Measurements from ENCODE around the gene GLOD4.
"Not testable (repeated sequence)": the region's sequence is repeated elsewhere in the genome, so short reads cannot be mapped to it uniquely, and the experiment has no call there.

GLOD4 gene

GRCh38 chr17:789160-789840 lies 7.2 kb upstream of the GLOD4 start:
- no peak overlapping the region for H3K4me3 ChIP-seq (ENCODE audit: control insufficient read depth, low read depth, low read length)
- no peak for DNase-seq (ENCODE audit: low read depth)
- TF ChIP-seq CTCF (conservative IDR thresholded peaks at IDR 0.05; ENCODE audit: control insufficient read depth, insufficient read depth, low read depth, low read length), result no peak

GRCh38 chr17:788551-788950 lies 6.5 kb upstream of the GLOD4 start:
- no peak for DNase-seq (ENCODE audit: low read depth)

DNA sequence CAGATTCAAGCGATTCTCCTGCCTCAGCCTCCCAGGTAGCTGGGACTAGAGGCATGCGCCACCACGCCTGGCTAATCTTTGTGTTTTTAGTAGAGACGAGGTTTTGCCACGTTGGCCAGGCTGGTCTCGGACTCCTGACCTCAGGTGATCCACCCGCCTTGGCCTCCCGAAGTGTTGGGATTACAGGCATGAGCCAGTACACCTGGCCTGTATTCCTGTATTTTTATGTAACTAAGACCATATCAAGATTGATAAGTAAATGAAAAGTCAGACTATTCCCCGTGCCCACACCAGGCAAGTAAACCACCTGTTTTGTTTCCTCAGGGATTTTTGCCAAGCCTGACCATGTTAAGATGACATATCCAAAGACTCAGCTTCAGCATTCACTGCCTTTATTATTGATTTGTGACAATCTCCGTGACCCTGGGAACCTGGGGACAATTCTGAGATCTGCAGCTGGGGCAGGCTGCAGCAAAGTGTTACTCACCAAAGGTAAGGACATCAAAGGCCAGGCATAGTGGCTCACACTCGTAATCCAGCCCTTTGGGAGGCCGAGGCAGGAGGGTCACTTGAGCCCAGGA lies 5.7 kb upstream of the GLOD4 start:
- no peak overlapping the region for H3K4me3 ChIP-seq (ENCODE audit: control insufficient read depth, low read depth, low read length)
- no peak for TF ChIP-seq CTCF (conservative IDR thresholded peaks at IDR 0.05; ENCODE audit: control insufficient read depth, insufficient read depth, low read depth, low read length)
- no peak for DNase-seq (ENCODE audit: low read depth)

More at GRCh38 chr17:788551-788950, 6.5 kb upstream of the GLOD4 start:
- TF ChIP-seq CTCF (conservative IDR thresholded peaks at IDR 0.05; ENCODE audit: control insufficient read depth, insufficient read depth, low read depth, low read length), result no peak
- no peak overlapping the region for H3K4me3 ChIP-seq (ENCODE audit: control insufficient read depth, low read depth, low read length)

DNA sequence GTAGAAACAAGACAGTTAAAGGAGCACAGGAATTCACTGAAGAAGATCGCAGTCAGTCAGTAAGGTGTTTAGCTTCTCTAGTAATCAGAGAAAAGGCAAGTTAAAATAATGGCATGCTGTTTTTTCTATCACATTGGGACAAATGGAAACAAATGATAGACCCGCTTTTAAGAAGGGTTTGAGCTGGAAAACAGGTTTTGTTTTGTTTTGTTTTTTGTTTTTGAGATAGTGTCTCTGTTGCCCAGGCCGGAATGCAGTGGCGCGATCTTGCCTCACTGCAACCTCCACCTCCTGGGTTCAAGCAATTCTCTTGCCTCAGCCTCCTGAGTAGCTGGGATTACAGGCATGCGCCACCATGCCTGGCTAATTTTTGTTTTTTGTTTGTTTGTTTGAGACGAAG lies 3.8 kb upstream of the GLOD4 start:
- DNase-seq (ENCODE audit: low read depth); H3K4me3 ChIP-seq (ENCODE audit: control insufficient read depth, low read depth, low read length): not testable (repeated sequence)

DNA sequence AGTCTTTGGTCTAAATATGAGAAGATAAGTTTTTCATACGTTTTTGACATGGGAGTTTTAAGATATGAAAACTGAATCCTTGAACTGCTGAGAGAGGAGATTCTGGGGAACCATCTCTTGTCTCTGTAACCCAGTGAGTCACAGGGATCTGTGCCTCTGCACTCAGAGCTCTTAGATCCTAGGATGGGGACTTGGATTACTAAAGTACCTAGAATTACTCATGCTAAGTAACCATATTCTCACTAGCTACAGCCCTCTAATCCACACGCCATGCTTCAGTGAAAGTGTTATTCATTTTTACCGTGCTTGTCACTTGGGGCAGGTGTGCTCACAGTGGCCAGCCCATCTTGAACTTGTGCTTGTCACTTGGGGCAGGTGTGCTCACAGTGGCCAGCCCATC lies 2.1 kb upstream of the GLOD4 start:
- TF ChIP-seq CTCF (conservative IDR thresholded peaks at IDR 0.05; ENCODE audit: control insufficient read depth, insufficient read depth, low read depth, low read length), result no peak
- peak; percentile 27 for DNase-seq (ENCODE audit: low read depth)
- H3K4me3 ChIP-seq (ENCODE audit: control insufficient read depth, low read depth, low read length), result no peak overlapping the region

DNA sequence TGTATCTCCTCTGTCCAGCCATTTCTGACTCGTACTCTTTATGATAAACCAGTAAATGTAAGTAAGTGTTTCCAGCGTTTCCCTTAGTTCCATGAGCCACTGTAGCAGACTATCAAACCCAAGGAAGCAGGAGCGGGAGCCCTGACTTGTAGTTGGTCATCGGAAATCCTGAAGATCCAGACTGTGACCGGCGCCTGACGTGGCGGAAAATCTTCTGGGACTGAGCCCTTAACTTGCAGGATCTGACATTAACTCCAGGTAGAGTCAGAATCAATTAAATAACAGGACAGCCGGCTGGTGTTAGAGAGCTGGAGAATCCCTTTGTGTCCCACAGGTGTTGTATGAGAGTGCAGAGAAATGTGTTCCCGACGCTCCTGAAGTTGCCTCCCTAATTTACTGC lies 4.0 kb downstream of the GLOD4 start:
- no peak for DNase-seq (ENCODE audit: low read depth)
- H3K4me3 ChIP-seq (ENCODE audit: control insufficient read depth, low read depth, low read length), result no peak overlapping the region
- TF ChIP-seq CTCF (conservative IDR thresholded peaks at IDR 0.05; ENCODE audit: control insufficient read depth, insufficient read depth, low read depth, low read length), result no peak

DNA sequence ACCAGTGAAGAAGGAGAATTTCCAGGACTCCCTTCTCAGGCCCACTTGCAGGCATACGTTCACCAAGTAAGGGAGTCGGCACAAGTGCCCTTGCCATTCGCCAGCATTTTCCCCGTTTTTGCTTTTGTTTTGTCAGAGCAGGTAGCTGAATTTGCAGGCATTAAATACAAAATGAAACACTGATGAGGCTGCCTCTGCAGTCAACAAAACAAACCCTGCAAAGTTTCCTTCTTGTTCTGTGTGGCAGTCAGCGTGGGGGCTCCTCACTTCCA lies 7.8 kb downstream of the GLOD4 start:
- no peak overlapping the region for H3K4me3 ChIP-seq (ENCODE audit: control insufficient read depth, low read depth, low read length)
- DNase-seq (ENCODE audit: low read depth), result no peak
- no peak for TF ChIP-seq CTCF (conservative IDR thresholded peaks at IDR 0.05; ENCODE audit: control insufficient read depth, insufficient read depth, low read depth, low read length)
